ENCODE data around the gene FITM1.

Gene FITM1

GRCh38 chr14:24160850-24161804, 30.7 kb downstream of the FITM1 start, which contains the start of gene IRF9:
Gene IRF9 (plus strand): TSS chr14:24161265. CDS start chr14:24162145, 880 bp downstream.
- peak; percentile 84 to 86 for DNase-seq (ENCODE audit: low read depth in 2 of 2)

GRCh38 chr14:24162093-24162492, 31.6 kb downstream of the FITM1 start:
- DNase-seq (ENCODE audit: low read depth in 2 of 2): no peak

- DNase-seq (ENCODE audit: low read depth in 2 of 2): no peak
These were observed 34.1 kb downstream of the FITM1 start for GRCh38 chr14:24164518-24164991.

- no peak for DNase-seq (ENCODE audit: low read depth in 2 of 2)
These were observed 35.3 kb downstream of the FITM1 start for GRCh38 chr14:24165785-24166184.

GRCh38 chr14:24167469-24168114, 37.1 kb downstream of the FITM1 start:
- DNase-seq (ENCODE audit: low read depth in 2 of 2): no peak

- peak; percentile 47 to 53 for DNase-seq (ENCODE audit: low read depth in 2 of 2)
These were observed 41.2 kb downstream of the FITM1 start, which contains the start of gene REC8 for GRCh38 chr14:24171422-24172260. Gene REC8 (plus strand): TSS chr14:24172080. CDS start chr14:24172553, 473 bp downstream.

- no peak for DNase-seq (ENCODE audit: low read depth in 2 of 2)
These were observed 41.9 kb downstream of the FITM1 start for GRCh38 chr14:24172261-24172860.

GRCh38 chr14:24172871-24173281, 42.4 kb downstream of the FITM1 start:
- no peak for DNase-seq (ENCODE audit: low read depth in 2 of 2)

GRCh38 chr14:24176599-24176998, 46.1 kb downstream of the FITM1 start:
- no peak for DNase-seq (ENCODE audit: low read depth in 2 of 2)

GRCh38 chr14:24177041-24177825, 46.8 kb downstream of the FITM1 start:
- DNase-seq (ENCODE audit: low read depth in 2 of 2): no peak

- DNase-seq (ENCODE audit: low read depth in 2 of 2): no peak
These were observed 47.4 kb downstream of the FITM1 start for GRCh38 chr14:24177891-24178290.

GRCh38 chr14:24178399-24179178, 48.1 kb downstream of the FITM1 start:
- DNase-seq (ENCODE audit: low read depth in 2 of 2): no peak

GRCh38 chr14:24179294-24179960, 49.0 kb downstream of the FITM1 start:
- no peak for DNase-seq (ENCODE audit: low read depth in 2 of 2)

- no peak for DNase-seq (ENCODE audit: low read depth in 2 of 2)
These were observed 49.7 kb downstream of the FITM1 start for GRCh38 chr14:24179961-24180796.

- DNase-seq (ENCODE audit: low read depth in 2 of 2): no peak
These were observed 51.1 kb downstream of the FITM1 start for GRCh38 chr14:24181371-24182077.
